ENCODE data around the gene ELOVL5. TPM values are rescaled to one million over a fixed set of nuclear protein-coding genes. Genes with fewer than 3 reads are reported as not detected.

The ELOVL5 gene
- total RNA-seq, 2 experiments from 2014 or later = 88.3 to 92.7 TPM

- peak; percentile 17 for DNase-seq
- TF ChIP-seq CTCF (IDR thresholded peaks at IDR 0.05) = no peak
- Mint-ChIP-seq H3K36me3 (ENCODE audit: low read depth) (peaks cover 11% of the 10 kb centered on the region), H3K27ac (peak overlapping the region; percentile 51), H3K4me3 (peak overlapping the region; percentile 34), H3K27me3 (no peaks in the 10 kb centered on the region), H3K4me1 (ENCODE audit: low read depth) (peaks cover 73% of the 10 kb centered on the region), H3K9me3 (no peaks in the 10 kb centered on the region)
- ChIA-PET POLR2A (no interaction called here), CTCF (interaction anchor here (0.7 to 2.6 kb wide), 9 partner anchors 8 to 182 kb away, joined by 3 to 11 read pairs (median 6); no protein-coding TSS in a partner anchor)
- ATAC-seq = no peak
- intact Hi-C loops (cut with micrococcal nuclease) = no loop called here
Measured at GRCh38 chr6:53301801-53302537, 46.8 kb downstream of the ELOVL5 start.

DNA sequence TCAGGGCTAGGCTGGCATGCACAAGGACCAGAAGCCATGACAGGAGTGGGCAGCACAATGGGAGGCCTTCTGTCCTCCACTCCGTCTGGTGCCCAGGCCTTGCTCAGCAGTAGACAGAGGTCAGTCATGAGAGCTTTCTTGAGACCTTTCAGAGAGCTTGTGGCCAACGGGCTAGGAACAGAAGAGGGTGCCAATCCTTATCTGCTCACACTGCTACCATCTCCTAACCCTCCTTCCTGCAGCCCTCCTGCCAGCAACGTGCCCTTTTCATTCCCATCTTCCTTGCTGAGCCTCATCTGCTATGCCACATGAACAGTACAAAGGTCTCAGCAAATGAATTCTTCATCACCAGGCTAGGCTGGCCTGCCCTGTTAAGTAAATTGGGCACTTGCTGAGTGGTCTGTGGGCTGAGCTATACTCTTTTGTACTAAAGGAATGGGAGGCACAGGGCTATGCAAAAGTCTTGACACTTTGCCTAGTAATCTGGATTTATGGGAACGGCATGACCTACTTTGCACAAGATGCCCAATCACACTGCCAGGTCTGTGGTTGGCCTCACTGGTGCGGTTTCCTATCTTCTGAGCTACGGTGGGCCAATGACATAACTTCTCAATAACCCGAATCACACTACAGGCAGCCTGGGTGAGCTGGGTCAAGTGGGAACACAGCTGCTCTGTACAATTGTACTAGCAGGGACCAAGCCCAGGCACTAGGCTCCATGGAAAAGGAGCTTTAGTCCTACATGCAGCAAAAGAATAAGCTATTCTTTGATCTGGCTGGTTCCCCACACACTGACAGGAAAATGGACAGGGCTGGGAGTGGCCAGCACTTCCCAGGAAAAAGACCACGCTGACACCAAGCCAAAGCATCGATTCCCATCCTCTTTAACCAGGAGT is 47.8 kb downstream of the ELOVL5 start:
- peaks cover 73% of the 10 kb centered on the region for H3K4me1 Mint-ChIP-seq (ENCODE audit: low read depth)
- ChIA-PET CTCF (interaction anchor here (1.1 to 2.6 kb wide), 5 partner anchors 10 to 183 kb away, joined by 3 to 11 read pairs (median 6); no protein-coding TSS in a partner anchor), POLR2A (interaction anchor here (1.1 kb wide), 1 partner anchor 46 kb away, joined by 3 read pairs; no protein-coding TSS in a partner anchor)
- H3K9me3 Mint-ChIP-seq = no peaks in the 10 kb centered on the region
- no peaks in the 10 kb centered on the region for H3K27me3 Mint-ChIP-seq
- ATAC-seq (peak; percentile 26), DNase-seq (peak; percentile 38)
- intact Hi-C loops (cut with micrococcal nuclease) = no loop called here
- H3K27ac Mint-ChIP-seq = peak overlapping the region; percentile 36
- H3K36me3 Mint-ChIP-seq (ENCODE audit: low read depth) = peaks cover 11% of the 10 kb centered on the region
- no peak overlapping the region for H3K4me3 Mint-ChIP-seq
- TF ChIP-seq CTCF (IDR thresholded peaks at IDR 0.05) = no peak

DNA sequence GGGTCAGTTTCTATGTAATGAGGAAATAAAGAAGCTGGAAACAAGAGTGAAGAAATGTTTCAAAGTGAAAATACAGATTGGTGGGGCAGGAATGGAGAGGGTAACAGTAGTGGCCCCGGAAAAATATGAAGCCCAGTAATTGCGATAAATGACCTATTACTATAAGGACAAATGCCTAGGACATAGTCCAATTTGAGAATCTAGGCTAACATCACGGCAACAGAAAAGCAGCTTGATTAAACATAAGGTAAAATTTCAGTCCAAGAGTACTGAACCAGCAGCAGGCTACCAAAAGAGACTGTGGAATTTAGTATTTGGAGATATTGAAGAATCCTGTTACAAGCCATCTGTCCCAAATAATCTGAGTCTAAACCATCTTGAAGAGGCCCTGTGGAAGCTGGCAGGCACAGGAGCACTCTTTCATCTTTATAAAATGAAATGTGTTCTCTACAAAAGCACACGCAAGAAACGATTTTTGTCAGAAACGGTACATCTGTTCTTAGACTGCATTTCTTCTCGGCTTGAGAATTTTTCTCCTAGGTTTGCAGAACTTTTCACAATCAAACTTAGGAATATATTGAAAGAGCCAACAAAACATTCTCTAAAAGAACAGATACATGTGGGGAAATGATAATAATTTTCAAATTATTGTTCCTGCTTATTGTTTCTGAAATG is 49.3 kb downstream of the ELOVL5 start:
- H3K9me3 Mint-ChIP-seq = no peaks in the 10 kb centered on the region
- H3K36me3 Mint-ChIP-seq (ENCODE audit: low read depth) = peaks cover 8% of the 10 kb centered on the region
- peak overlapping the region; percentile 14 for H3K27ac Mint-ChIP-seq
- no peak overlapping the region for H3K4me3 Mint-ChIP-seq
- DNase-seq (no peak), ATAC-seq (no peak)
- H3K27me3 Mint-ChIP-seq = no peaks in the 10 kb centered on the region
- peaks cover 82% of the 10 kb centered on the region for H3K4me1 Mint-ChIP-seq (ENCODE audit: low read depth)
- intact Hi-C loops (cut with micrococcal nuclease) = no loop called here
- no peak for TF ChIP-seq CTCF (IDR thresholded peaks at IDR 0.05)
- CTCF ChIA-PET = interaction anchor here (0.7 to 1.2 kb wide), 4 partner anchors 9 to 185 kb away, joined by 3 read pairs; no protein-coding TSS in a partner anchor
- POLR2A ChIA-PET = interaction anchor here (0.8 to 1.5 kb wide), 3 partner anchors 20 to 49 kb away, joined by 3 to 5 read pairs (median 4); partner anchors contain the start of gene ELOVL5

GRCh38 chr6:53297004-53297403 is 51.7 kb downstream of the ELOVL5 start:
- CTCF ChIA-PET = interaction anchor here (1.0 kb wide), 1 partner anchor 124 kb away, joined by 5 read pairs; no protein-coding TSS in a partner anchor
- intact Hi-C loops (cut with micrococcal nuclease) = no loop called here

More at GRCh38 chr6:53297004-53297403, 51.7 kb downstream of the ELOVL5 start:
- H3K27ac Mint-ChIP-seq = no peak overlapping the region
- H3K4me1 Mint-ChIP-seq (ENCODE audit: low read depth) = peaks cover 72% of the 10 kb centered on the region
- no peaks in the 10 kb centered on the region for H3K27me3 Mint-ChIP-seq
- POLR2A ChIA-PET = no interaction called here
- TF ChIP-seq CTCF (IDR thresholded peaks at IDR 0.05) = no peak
- no peak overlapping the region for H3K4me3 Mint-ChIP-seq
- DNase-seq (no peak), ATAC-seq (no peak)
- H3K36me3 Mint-ChIP-seq (ENCODE audit: low read depth) = peaks cover 7% of the 10 kb centered on the region
- no peaks in the 10 kb centered on the region for H3K9me3 Mint-ChIP-seq
